ENCODE measurements around the gene CHMP1B.

DNA sequence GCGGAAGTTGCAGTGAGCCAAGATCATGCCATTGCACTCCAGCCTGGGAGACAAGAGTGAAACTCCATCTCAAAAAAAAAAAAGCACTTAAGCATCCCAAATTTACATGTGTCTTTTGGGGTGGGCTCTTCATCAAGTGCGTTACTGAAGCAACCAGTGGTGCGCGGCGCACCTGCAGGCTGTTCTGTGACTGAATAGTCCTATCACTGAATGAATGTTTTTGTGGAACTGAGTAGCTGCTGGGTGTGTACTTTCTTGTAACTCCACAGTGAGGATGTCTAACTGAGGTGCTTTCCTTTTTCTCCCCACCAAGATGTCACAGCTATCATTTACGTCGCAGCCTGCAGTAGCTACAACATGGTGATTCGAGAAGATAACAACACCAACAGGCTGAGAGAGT lies 17.0 kb downstream of the CHMP1B start:
- TF ChIP-seq POLR2A (IDR thresholded peaks at IDR 0.05) (no peak), CTCF (IDR thresholded peaks at IDR 0.05) (no peak), POLR2AphosphoS5 (IDR thresholded peaks at IDR 0.05) (no peak), EP300 (IDR thresholded peaks at IDR 0.05) (no peak)
